D721Med (cell line): ENCODE results near the gene PCSK2.

Source experiments
- DNase-seq: peaks from one replicate; pipeline ENCODE4 v3.0.0; 2011; ENCODE audit warnings: low spot score; ENCODE audit not compliant: insufficient read length
- FAIRE-seq: peaks from 2 replicates; lab custom pipeline; 2011; peaks lifted over from hg19 to GRCh38; lab: Jason Lieb, UNC
- CTCF ChIP-seq: IDR thresholded peaks from 2 replicates; pipeline ENCODE4 v1.5.1; 2012; ENCODE audit warnings: mild to moderate bottlenecking, control low read depth; ENCODE audit not compliant: insufficient read depth; ENCODE audit errors: missing control alignments

PCSK2 gene

GRCh38 chr20:17480696-17481095 is 253.9 kb downstream of the PCSK2 start:
- no peak for FAIRE-seq
- no peak for TF ChIP-seq CTCF
- DNase-seq: no peak

- FAIRE-seq: no peak
- DNase-seq: no peak
- TF ChIP-seq CTCF: no peak
Observed at GRCh38 chr20:17481661-17482060, 254.8 kb downstream of the PCSK2 start.

- no peak for TF ChIP-seq CTCF
- no peak for FAIRE-seq
- DNase-seq: no peak
Observed at GRCh38 chr20:17482536-17482935, 255.7 kb downstream of the PCSK2 start.

GRCh38 chr20:17485017-17485416 is 258.2 kb downstream of the PCSK2 start:
- no peak for TF ChIP-seq CTCF
- FAIRE-seq (no peak), DNase-seq (no peak)

GRCh38 chr20:17488916-17489600 is 262.2 kb downstream of the PCSK2 start:
- TF ChIP-seq CTCF: no peak
- no peak for DNase-seq
- no peak for FAIRE-seq

GRCh38 chr20:17490501-17490900 is 263.7 kb downstream of the PCSK2 start:
- TF ChIP-seq CTCF: no peak
- DNase-seq (no peak), FAIRE-seq (no peak)

GRCh38 chr20:17491041-17491440 is 264.2 kb downstream of the PCSK2 start:
- FAIRE-seq: no peak
- DNase-seq: no peak
- no peak for TF ChIP-seq CTCF
